Smooth muscle cell (in vitro differentiated cells): ENCODE data around the gene PRC1. TPM values are rescaled to one million over a fixed set of nuclear protein-coding genes. Genes with fewer than 3 reads are reported as not detected.

Experiments
- DNase-seq: peaks from one replicate; lab custom pipeline; 2025; ENCODE audit not compliant: unreplicated experiment; lab: John Stamatoyannopoulos, UW
- H2AFZ ChIP-seq: fragments of 200-600 bp; sonication (generic); 2 replicates; pipeline ENCODE4 v1.6.0; 2016; ENCODE audit warnings: antibody characterized with exemption, low read depth, mild to moderate bottlenecking
- H3F3A ChIP-seq: fragments of 200-600 bp; sonication (generic); 2 replicates; pipeline ENCODE4 v1.6.0; 2017; ENCODE audit warnings: antibody characterized with exemption, low read depth
- H3K27ac ChIP-seq: fragments of 200-600 bp; sonication (generic); 2 replicates; pipeline ENCODE4 v1.5.1; 2016; ENCODE audit warnings: low read depth, mild to moderate bottlenecking
- H3K27me3 ChIP-seq: fragments of 200-600 bp; sonication (generic); 2 replicates; pipeline ENCODE4 v1.6.1; 2016; ENCODE audit warnings: low read depth, mild to moderate bottlenecking
- H3K36me3 ChIP-seq: fragments of 200-600 bp; sonication (generic); 2 replicates; pipeline ENCODE4 v1.5.1; 2016; ENCODE audit warnings: low read depth
- H3K4me1 ChIP-seq: fragments of 200-600 bp; sonication (generic); 2 replicates; pipeline ENCODE4 v1.5.1; 2016; ENCODE audit warnings: low read depth
- H3K4me2 ChIP-seq: fragments of 200-600 bp; sonication (generic); 2 replicates; pipeline ENCODE4 v1.6.0; 2016; ENCODE audit warnings: mild to moderate bottlenecking
- H3K4me3 ChIP-seq: fragments of 200-600 bp; sonication (generic); 2 replicates; pipeline ENCODE4 v1.5.1; 2016; ENCODE audit warnings: mild to moderate bottlenecking
- H3K79me2 ChIP-seq: fragments of 200-600 bp; sonication (generic); 2 replicates; pipeline ENCODE4 v1.6.0; 2016; ENCODE audit warnings: low read depth, mild to moderate bottlenecking
- H3K9ac ChIP-seq: fragments of 200-600 bp; sonication (generic); 2 replicates; pipeline ENCODE4 v1.6.0; 2016; ENCODE audit warnings: low read depth
- H3K9me3 ChIP-seq: fragments of 200-600 bp; sonication (generic); replicated peaks from 2 replicates; pipeline ENCODE4 v1.5.1; 2016; ENCODE audit warnings: low read depth
- H4K20me1 ChIP-seq: fragments of 200-600 bp; sonication (generic); 2 replicates; pipeline ENCODE4 v1.6.0; 2016; ENCODE audit warnings: low read depth
- CTCF ChIP-seq: fragments of 200-600 bp; sonication (generic); IDR thresholded peaks from 2 replicates; pipeline ENCODE4 v1.5.1; 2017; ENCODE audit warnings: borderline replicate concordance, mild to moderate bottlenecking, antibody characterized with exemption; ENCODE audit not compliant: insufficient read depth, poor library complexity, severe bottlenecking
- WGBS: methylation state at CpG from one replicate; pipeline ENCODE4 v1.1.7; 2016; ENCODE audit warnings: low lambda C conversion rate; 5-methylcytosine and 5-hydroxymethylcytosine counted together
- polyA plus RNA-seq: library from polyadenylated mRNA; unstranded; fragments of >200 nt; fragmentation: Nextera tagmentation; extraction: Ambion mirVana; gene quantifications from 2 replicates; pipeline ENCODE4 v1.2.1, GENCODE V29; 2016
- total RNA-seq: library from RNA; depleted of rRNA; stranded (reverse); fragments of >200 nt; gene quantifications from 2 replicates; pipeline ENCODE4 v1.2.3, GENCODE V29; 2014

The PRC1 gene
- total and polyA plus RNA-seq, 2 experiments from 2014 or later, result 20.4 to 32.3 TPM

DNA sequence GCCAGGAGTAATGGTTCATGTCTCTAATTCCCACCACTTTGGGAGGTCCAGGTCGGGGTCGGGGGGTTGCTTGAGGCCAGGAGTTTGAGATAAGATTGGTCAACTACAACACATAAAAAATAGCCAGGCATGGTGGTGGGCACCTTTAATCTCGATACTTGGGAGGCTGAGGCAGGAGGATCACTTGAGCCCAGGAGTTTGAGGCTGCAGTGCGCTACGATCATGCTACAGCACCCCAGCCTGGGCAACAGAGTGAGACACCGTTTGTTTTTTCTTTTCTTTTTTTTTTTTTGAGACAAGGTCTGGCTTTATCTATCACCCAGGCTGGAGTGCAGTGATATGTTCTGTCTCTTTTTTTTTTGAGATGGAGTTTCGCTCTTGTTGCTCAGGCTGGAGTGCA is 29.4 kb upstream of the PRC1 start:
- Histone ChIP-seq H3K27me3 (no peaks in the 10 kb centered on the region), H3K4me2 (no peak overlapping the region), H3K27ac (no peak overlapping the region), H4K20me1 (no peaks in the 10 kb centered on the region), H3K79me2 (peaks cover 20% of the 10 kb centered on the region), H3K4me1 (peaks cover 11% of the 10 kb centered on the region), H3K9me3 (no peaks in the 10 kb centered on the region), H3F3A (no peaks in the 10 kb centered on the region), H3K4me3 (no peak overlapping the region), H3K36me3 (no peaks in the 10 kb centered on the region), H3K9ac (no peak overlapping the region), H2AFZ (no peak overlapping the region)
- WGBS, result 94% methylated on average over 7 of the region's 7 CpGs
- no peak for TF ChIP-seq CTCF
- DNase-seq, result no peak

DNA sequence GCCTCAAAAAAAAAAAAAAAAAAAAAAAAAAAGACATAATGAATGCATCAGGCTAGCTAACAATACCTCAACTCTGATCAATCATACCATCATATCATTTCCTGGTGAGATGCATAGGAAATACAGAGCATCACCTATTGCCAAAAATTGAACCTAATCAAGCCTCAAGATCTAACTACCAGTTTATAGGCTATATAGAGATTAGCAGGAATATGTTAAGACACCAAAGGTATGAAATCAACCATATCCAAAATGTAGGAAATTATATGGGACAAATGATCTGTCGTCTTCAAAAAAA is 28.4 kb upstream of the PRC1 start:
- TF ChIP-seq CTCF, result no peak
- Histone ChIP-seq H4K20me1 (no peaks in the 10 kb centered on the region), H3K4me2 (peak overlapping the region; percentile 93), H3K27me3 (no peaks in the 10 kb centered on the region), H3K4me3 (peak overlapping the region; percentile 88), H3K36me3 (no peaks in the 10 kb centered on the region), H3K9ac (peak overlapping the region; percentile 72), H3K9me3 (no peaks in the 10 kb centered on the region), H3F3A (no peaks in the 10 kb centered on the region), H2AFZ (peak overlapping the region; percentile 99), H3K4me1 (peaks cover 11% of the 10 kb centered on the region), H3K27ac (no peak overlapping the region), H3K79me2 (peaks cover 24% of the 10 kb centered on the region)
- no peak for DNase-seq
- 51% methylated on average over 1 of the region's 1 CpG for WGBS

DNA sequence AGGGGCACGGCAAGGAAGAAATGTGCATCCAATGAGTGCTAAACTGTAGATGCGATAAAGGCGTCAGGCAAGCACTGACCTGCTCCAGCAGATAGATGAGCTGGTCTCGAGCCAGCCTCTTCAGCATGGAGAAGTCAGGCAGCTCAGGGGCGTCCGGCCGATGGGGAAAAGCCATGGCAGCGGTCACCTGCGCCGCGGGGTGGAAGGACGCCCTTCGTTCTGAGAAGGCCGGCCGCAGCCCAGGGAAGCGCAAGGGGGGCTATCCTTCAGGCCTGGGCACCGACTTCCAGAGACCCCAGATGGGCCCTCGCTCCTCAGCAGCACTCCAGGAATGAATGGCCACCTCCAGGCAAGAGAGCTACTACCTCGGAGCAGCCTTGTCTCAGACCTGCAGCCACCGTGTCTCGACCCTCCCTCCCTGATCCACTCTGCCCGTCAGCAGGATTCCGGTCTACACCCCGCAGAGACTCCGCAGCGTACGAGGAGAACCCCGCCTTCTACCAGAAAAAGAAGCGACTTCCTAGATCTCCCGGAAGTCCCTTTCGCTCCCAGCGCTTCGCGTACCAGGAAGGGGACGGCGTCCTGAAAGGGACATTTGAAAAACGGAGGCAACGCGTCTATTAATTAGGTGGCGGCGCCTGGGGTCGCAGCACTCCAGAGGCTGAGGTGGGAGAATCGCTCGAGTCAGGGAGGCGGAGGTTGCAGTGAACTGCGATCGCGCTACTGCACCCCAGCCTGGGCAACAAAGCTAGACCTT is 27.9 kb upstream of the PRC1 start, which contains the start of gene VPS33B:
VPS33B (minus strand) TSS at position 520 of the 757 bp plus-strand sequence; CDS start at position 175, 345 bp downstream.
- H2AFZ ChIP-seq, result peak within 1 kb of the TSS; percentile 99
- H3K4me1 ChIP-seq, result peaks cover 11% of the 10 kb centered on the region
- no peaks in the 10 kb centered on the region for H3F3A ChIP-seq
- H3K9me3 ChIP-seq, result no peaks in the 10 kb centered on the region
- no peaks in the 10 kb centered on the region for H3K36me3 ChIP-seq
- peak within 1 kb of the TSS; percentile 93 for H3K4me2 ChIP-seq
- peaks cover 24% of the 10 kb centered on the region for H3K79me2 ChIP-seq
- H4K20me1 ChIP-seq, result no peaks in the 10 kb centered on the region
- under 1% methylated on average over 47 of the region's 48 CpGs for WGBS
- H3K9ac ChIP-seq, result peak within 1 kb of the TSS; percentile 72
- peak within 1 kb of the TSS; percentile 88 for H3K4me3 ChIP-seq
- peak within 1 kb of the TSS; percentile 8 for H3K27ac ChIP-seq
- H3K27me3 ChIP-seq, result no peaks in the 10 kb centered on the region
- no peak for TF ChIP-seq CTCF
- DNase-seq, result peak; percentile 17
